HG03575 (cell line): ENCODE data around the gene PIK3CB.
"Not testable (repeated sequence)": the region's sequence is repeated elsewhere in the genome, so short reads cannot be mapped to it uniquely, and the experiment has no call there.

Source experiments
- ATAC-seq: cut with Tn5 transposase; IDR thresholded peaks from one replicate; pipeline ENCODE4 v1.9.1; 2021; ENCODE audit not compliant: unreplicated experiment, insufficient number of reproducible peaks, low FRiP score; ENCODE audit errors: extremely low read depth

PIK3CB gene

DNA sequence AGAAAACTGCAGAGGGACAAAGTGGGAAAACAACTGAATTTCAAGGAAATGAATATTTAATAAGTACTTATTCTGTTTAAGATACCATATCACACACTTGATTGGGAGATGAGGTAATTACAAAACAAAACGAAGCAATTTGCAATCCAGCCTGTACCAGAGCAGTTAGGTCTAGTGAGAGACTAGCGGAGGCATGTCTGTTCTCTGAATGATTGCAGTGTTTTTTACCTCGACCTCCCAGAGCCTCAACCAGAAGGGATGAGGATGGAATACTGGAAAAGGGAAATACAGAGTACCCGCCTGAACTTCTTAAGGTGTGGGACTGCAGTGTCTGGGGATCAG lies 59.5 kb downstream of the PIK3CB start:
- ATAC-seq = no peak

DNA sequence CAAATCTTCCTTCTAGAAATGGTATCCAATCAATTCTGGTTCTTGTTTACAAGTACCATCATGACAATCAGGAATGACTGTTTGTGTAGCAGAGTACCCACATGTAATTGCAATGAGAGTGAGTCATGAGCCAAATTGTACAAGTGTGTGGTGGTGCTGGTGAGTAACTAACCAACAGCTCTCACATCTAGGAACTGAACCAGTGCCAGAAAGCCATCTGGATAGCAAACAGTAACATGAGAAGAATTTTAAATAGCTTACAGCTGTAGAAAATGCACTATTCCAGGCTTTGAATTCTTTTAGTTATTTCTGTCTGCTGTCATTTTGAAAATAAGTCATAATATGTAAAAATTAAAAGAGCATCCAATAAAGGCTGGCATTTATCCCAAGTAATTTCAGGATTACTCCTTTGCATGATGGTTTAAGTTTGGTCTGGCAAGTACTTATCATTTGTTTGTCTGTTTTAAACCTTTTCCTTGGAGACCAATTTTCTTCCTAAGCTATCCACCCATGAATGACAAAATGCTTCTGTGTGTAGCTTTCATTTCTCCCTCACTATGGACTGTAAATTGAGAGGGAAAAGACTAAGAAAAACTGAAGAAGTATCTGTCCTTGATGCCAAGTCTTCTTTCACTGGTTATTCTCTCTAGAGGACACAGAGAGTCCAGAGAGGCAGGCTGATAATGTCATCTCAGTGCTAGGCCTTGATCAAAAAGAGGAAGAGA lies 60.0 kb downstream of the PIK3CB start:
- ATAC-seq = no peak

DNA sequence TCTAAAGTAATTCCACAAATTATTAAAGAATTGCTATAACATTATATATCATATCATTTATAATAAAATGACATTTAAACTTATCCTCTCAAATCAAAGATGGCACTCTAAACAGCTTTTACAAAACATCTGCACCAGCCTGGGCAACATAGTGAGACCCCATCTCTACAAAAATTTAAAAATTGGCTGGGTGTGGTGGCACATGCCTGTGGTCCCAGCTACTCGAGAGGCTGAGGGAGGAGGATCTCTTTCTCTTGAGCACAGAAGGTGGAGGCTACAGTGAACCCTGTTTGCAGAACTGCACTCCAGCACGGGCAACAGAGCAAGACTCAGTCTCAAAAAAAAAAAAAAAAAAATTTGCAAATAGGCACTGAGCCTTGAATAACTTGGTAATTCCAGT lies 63.1 kb downstream of the PIK3CB start:
- no peak for ATAC-seq

DNA sequence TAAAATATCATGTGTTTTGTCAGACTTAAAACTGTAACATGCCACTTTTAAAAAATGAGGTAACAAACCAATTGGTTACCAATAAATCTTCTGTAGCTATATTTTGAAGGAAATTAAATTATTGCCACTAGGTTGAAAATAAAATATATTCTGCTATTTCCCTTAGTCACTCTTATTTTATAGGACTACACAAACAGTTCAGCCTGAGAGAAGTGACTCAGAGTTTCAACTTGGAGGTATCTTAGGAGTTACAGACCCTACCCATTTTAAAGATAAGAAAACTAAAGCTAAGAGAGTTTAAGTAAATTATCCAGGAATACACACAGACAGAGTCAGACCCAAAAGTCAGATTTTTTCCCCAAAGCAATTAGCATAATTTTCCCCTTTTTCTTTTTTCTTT lies 65.1 kb downstream of the PIK3CB start:
- ATAC-seq = no peak

DNA sequence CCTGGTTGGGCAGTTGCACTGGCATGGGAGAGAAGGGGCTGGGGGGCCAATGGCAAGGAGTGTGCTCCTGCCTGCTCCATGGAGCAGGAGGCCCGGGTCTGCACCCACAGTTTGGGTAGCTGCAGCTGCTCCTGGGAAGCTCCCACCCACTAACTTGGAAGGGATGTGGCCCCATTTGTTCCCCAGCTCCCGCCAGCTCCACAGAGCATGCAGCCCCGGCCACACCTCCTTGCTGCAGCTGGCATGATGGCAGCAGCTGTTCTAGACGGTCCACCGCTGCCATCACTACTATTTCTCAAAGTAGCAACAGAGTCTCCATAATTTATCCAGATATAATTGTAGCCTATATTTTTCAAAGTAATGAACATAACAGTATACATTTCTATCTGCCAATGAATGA lies 65.8 kb downstream of the PIK3CB start:
- no peak for ATAC-seq

DNA sequence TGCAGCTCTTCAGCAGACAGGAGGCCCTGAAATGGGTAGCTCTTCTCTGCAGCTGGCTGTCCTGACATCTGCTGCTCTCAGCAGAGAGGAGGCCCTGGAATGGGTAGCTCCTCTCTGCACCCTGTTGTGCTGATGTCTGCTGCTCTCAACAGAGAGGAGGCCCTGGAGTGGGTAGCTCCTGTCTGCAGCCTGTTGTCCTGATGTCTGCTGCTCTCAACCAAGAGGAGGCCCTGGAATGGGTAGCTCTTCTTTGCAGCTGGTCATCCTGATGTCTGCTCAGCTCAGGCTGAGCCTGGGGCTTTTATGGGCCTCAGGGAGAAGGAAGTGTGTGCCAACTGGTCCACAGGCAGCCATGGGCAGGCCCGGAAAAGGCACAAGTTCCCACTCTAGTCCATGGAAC lies 66.6 kb downstream of the PIK3CB start:
- ATAC-seq = no peak

DNA sequence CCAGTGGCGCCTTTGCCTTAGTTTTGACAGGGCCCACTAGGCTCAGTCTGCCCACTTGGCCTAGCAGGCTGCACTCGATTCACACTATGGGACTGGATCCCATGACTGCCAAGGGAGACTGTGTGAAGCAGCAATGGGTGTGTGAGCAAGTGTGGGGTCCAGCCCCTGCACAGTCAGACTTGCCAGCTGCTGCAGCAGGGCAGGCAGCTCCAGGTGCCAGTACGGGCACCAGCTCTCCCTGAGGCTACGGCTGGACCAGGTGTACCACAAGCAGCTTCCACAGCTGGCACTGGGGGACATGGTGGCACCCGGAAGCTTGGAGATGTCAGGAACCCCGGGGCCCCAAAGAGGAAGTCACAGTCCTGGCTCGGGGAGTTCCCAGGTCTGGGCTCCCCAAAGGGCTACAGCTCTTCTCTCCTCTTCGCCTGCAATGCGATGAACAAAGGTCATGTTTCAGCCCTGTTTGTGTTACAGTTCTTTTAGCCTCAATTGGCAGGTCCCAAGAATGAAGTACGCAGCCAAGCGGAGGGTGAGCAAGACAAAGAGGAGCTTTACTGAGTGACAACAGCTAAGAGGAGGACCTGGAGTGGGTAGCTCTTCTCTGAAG lies 67.1 kb downstream of the PIK3CB start:
- ATAC-seq = no peak

DNA sequence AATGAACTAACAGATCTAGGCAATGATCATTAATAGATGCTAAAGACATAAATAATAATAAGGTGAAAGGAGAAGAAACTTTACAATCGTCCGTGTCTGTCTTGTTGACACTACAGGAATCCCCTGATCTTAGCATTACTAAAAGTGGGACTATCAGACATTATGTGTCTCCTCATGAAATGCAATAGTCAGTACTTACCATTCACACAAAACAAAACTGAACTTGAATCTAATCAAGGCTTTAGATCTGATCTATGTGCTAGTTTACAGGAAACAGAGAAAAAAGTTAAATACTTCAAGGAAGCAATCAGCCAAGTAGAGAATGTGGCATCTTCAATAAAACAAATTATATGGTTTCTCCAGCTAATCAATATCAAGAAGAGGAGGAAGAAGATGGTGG lies 73.7 kb downstream of the PIK3CB start:
- no peak for ATAC-seq

DNA sequence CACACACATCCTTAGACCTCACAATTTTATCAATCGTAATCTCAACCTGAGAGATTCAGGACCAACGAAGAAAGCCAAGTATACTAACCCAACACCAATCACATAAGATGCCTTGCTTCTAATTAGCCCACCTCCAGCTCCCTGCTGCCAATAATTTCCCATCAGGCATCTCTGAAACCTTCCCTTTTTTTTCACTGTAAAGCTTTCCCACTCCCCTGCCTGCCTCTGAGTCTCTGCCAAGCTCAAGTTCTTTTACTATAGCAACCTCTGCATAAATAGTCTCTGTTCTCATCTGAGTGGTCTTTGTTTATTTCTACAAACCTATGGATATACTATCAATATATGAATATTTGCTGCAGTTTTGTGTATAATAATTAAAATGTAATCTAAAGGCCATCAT lies 86.5 kb downstream of the PIK3CB start:
- no peak for ATAC-seq

DNA sequence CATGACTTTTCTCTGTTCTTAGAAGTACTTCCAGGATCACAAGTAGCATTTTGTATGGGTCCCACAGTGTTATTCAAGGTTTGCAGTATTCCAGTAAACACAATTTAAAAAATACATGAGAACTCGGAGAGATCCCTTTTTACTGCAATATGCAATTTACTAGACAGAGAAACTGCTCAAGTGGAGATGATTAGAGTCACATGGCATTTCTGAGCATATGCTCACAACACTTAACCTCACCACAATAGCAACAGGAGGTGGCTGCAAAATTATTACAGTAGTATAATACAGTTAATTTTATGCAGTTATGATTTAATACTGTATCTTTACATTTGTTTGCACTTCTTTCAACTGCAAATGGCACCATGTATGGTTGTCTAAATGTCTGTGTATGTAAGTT lies 87.5 kb downstream of the PIK3CB start:
- no peak for ATAC-seq

DNA sequence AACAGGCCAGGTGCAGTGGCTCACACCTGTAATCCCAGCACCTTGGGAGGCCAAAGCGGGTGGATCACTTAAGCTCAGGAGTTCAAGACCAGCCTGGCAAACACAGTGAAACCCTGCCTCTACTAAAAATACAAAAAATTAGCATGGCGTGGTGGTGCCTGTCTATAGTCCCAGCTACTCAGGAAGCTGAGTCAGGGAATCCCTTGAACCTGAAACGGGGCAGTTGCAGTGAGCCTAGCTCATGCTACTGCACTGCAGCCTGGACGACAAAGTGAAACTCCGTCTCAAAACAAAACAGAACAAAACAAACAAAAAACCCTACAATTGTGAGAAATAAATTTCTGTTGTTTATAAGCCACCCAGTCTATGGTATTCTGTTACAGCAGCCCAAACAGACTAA lies 94.7 kb downstream of the PIK3CB start:
- ATAC-seq = no peak

DNA sequence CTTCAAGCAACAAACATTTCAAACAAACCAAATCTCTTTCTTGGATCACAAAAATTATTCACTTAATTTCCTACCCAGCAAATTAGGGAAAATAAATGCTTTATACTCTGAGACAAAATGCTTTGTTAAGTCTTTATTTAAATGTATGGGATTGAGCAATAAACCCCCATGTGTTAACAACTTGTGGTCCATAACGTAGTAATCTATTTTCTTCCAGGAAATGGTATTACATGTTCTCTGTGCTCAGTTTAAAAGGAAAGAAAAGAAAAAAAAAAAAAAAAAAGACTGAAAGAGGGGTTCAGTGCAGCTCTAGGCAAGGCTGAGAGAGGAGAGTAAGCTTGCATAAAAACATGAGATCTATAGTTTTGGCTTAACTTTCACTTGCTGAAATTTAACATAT lies 102.3 kb downstream of the PIK3CB start:
- ATAC-seq = no peak

DNA sequence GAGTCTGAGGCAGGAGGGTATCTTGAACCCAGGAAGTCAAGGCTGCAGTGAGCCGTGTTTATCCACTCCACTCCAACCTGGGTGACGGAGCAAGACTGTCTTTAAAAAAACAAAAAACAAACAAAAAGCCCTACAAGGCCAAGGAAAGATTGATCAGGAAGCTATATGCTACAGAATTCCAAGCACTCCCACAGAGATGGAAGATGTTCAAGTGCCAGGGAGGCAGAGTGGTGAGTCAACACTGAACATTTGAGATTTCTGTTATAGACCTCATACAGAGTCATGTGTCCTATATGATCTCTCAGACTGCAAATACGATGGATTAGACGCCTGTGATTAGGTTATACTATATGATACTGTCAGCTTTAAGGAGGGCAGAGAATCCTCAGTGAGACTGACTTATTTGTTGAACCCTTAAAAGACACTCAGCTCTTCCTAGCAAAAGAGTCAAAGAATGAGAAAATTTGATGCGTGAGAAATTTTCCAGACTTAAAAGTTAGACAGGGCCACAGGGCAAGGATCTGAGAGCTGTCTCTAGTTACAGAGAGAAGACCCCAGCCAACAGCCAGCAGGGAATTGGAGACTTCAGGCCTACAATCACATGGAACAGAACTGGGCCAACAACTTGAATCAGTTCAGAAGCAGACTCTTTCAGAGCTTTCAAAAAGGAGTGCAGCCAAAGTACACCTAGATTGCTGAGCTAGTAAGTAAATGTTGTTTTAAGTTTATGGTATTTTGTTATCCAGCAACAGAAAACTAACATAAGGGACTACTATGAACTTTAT lies 107.6 kb downstream of the PIK3CB start:
- ATAC-seq = no peak

DNA sequence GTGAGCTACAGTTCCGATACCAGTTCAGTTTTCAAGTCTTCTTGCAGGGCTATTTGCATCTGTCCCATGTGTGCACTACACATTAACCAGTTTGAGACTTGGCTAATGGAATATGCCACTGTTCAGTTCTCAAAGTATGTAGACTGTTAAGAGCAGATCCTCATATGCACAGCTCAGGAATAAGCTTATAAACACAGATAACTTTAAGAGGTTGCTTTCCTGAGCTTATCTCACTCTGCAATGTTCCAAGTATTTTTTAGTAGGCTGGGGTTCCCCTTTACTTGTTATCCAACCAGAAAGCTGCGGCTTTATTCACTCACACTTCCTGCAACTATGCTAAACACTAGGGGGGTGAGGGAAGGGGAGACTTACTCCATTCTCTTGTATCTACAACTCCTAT lies 108.7 kb downstream of the PIK3CB start:
- ATAC-seq = not testable (repeated sequence)

DNA sequence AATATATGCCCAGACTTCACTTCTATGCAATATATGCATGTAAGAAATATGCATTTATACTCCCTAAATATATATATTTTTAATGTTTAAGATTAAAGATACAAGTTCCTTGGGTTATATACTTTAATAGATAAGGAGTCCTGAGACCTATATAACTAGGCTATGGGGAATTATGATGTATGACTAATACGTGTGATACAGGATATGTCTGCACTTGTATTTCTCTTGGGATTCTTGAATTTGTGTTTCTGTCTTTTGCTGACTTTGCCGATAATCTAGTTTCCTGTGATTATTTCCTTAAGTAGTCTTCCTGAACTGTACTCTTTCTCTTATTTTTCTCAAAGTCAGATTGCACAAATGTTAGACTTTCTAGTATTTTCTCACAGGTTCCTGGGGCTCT lies 109.6 kb downstream of the PIK3CB start:
- no peak for ATAC-seq

DNA sequence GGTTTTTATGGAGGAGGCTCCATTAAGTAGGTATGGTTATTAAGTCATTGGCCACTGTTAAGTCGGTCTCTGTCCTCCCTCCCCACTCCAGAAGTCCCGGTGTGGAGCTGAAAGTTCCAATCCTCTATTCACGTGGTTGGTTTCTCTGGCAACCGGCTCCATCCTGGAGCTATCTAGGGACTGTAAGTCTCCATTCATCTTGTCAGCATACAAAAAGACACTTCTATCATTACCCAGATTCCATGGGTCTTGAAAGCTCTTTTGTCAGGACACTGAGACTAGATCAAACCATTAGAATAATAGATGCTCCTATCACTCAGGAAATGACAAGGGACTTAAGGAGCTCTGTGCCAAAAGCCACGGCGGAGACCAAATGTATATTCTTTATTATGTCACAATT lies 110.3 kb downstream of the PIK3CB start:
- no peak for ATAC-seq

DNA sequence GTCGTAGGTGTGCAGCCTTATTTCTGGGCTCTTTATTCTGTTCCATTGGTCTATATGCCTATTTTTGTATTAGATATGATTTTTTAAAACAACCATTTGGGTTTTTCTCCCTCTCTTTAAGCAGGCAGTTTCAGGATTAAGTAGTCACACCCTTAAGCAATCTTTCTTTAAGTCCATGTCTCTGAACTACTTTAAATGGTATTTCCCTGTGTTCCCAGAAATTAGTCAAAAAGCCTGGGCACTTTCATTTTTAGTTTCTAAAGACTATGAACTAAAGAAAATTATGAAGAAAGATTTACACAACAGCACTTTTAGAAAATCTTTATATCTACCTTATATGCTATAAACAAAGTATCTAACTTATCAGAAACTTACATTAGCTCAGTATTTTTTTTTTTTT lies 115.9 kb downstream of the PIK3CB start:
- no peak for ATAC-seq

DNA sequence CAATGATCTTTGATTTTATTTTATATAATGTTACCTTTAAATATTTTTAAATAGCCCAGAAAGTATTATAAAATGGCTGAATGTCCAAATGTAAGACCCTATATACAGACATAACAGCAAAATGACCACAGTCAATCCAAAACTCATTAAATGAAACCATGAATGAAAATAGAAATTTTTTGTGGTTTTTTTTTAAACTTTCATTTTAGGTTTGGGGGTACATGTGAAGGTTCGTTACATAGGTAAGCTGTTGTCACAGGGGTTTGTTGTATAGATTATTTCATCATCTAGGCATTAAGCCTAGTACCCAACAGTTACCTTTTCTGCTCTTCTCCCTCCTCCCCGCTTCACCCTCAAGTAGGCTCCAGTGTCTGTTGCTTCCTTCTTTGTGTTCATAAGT lies 117.4 kb downstream of the PIK3CB start:
- ATAC-seq = no peak

DNA sequence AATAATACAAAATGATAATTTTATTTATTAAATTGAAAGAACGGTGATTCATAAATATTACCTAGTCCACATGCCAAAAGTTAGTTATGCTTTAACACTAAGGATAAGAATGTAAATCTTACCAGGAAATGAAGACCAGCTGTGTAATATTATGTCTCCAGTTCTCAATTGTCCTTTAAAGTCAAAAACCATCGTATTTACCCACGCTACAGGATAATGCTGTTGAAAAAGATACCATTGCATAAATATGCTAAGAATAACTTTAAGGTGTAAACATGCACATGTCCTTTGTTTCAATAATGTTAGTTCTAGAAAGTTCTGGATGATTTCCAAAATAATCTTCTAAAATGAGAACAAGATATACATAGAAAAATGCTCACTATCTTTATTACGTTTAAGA lies 122.6 kb downstream of the PIK3CB start:
- no peak for ATAC-seq

DNA sequence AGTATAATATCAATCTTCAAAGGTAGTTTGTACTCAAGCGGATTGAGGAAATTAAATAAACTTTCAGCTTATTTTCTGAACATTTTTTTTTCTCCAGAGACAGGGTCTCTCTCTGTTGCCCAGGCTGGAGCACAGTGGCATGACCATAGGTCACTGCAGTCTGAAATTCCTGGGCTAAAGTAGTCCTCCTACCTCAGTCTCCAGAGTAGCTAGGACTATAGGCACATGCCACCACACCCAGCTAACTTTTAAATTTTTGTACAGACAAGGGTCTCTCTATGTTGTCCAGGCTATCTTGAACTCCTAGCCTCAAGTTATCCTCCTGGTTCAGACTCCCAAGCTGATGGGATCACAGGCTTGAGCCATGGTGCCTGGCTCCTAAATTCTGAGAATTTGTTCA lies 129.1 kb downstream of the PIK3CB start:
- ATAC-seq = no peak
